ENCODE data around the gene LRP2.

DNA sequence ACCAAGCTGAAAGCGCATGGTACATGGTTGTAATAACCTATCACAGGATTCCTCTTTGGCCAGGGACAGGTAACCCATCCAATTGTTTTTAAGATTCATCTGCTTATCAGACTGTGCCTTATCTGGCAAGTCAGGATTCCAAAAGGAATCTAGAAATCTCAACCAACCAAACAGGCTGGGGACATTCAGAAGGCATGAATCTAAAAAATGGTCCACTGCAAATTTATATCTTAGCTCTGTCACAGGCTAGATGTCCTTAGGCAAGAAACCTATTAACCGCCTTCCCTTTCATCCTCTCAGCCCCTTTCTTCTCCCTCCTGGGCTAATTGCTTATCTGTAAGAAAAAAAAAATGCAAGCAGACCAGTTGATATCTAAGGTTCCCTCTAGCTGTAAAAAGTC is 4.3 kb downstream of the LRP2 start:
- TF ChIP-seq USF2 (IDR thresholded peaks at IDR 0.05; ENCODE audit: low read depth, low read length) (no peak), POLR2A (IDR thresholded peaks at IDR 0.05; ENCODE audit: low read depth, low read length) (no peak), MAFK (IDR thresholded peaks at IDR 0.05; ENCODE audit: low read depth, low read length) (no peak)
